ENCODE data around the gene MACROH2A1. TPM values are rescaled to one million over a fixed set of nuclear protein-coding genes. Genes with fewer than 3 reads are reported as not detected.

The MACROH2A1 gene
- total RNA-seq, 2 donors from 2014 or later, result 189 to 191 TPM

DNA sequence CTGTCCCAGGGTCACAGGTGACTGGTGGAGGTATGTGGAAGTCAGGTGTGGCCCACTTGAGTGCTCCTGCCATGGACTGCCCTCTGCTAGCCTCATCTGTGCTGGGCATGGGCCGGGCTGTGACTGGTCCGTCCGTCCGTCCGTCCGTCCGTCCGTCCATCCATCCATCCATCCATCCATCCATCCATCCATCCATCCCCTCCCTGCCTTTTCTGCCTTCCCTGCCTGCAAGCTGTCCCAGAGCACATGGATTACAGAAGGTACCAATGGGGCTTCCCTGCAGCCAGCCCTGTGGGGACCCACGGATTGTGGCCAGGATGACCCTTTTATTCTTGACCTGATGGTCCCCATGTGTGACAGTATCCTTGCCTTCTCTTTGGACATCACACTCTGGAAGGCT, 92.5 kb downstream of the MACROH2A1 start:
- TF ChIP-seq POLR2AphosphoS5 (IDR thresholded peaks at IDR 0.05) (no peak), POLR2A (IDR thresholded peaks at IDR 0.05) (no peak)
- TF ChIP-seq, protein P1, sequence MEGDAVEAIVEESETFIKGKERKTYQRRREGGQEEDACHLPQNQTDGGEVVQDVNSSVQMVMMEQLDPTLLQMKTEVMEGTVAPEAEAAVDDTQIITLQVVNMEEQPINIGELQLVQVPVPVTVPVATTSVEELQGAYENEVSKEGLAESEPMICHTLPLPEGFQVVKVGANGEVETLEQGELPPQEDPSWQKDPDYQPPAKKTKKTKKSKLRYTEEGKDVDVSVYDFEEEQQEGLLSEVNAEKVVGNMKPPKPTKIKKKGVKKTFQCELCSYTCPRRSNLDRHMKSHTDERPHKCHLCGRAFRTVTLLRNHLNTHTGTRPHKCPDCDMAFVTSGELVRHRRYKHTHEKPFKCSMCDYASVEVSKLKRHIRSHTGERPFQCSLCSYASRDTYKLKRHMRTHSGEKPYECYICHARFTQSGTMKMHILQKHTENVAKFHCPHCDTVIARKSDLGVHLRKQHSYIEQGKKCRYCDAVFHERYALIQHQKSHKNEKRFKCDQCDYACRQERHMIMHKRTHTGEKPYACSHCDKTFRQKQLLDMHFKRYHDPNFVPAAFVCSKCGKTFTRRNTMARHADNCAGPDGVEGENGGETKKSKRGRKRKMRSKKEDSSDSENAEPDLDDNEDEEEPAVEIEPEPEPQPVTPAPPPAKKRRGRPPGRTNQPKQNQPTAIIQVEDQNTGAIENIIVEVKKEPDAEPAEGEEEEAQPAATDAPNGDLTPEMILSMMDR (IDR thresholded peaks at IDR 0.05), result no peak
- Histone ChIP-seq H3K36me3 (no peaks in the 10 kb centered on the region), H3K27me3 (replicated peaks; ENCODE audit: insufficient read depth) (no peaks in the 10 kb centered on the region), H3K27ac (no peak overlapping the region), H3K4me3 (no peak overlapping the region), H3K9me3 (no peaks in the 10 kb centered on the region), H3K4me1 (replicated peaks) (no peaks in the 10 kb centered on the region)
- intact Hi-C loops (cut with DNase I), result no loop called here
- no peak for DNase-seq (ENCODE audit: low spot score)
- 98% methylated on average over 9 of the region's 9 CpGs for WGBS

GRCh38 chr5:135304352-135305221, 94.4 kb downstream of the MACROH2A1 start:
- no peak overlapping the region for H3K4me3 ChIP-seq
- 82% methylated on average over 12 of the region's 12 CpGs for WGBS
- no peak for TF ChIP-seq POLR2A (IDR thresholded peaks at IDR 0.05)
- TF ChIP-seq POLR2AphosphoS5 (IDR thresholded peaks at IDR 0.05), result no peak
- TF ChIP-seq, protein P1 (IDR thresholded peaks at IDR 0.05), result no peak
- H3K36me3 ChIP-seq, result no peaks in the 10 kb centered on the region
- H3K27me3 ChIP-seq (replicated peaks; ENCODE audit: insufficient read depth), result no peaks in the 10 kb centered on the region
- intact Hi-C loops (cut with DNase I), result no loop called here
- no peaks in the 10 kb centered on the region for H3K4me1 ChIP-seq (replicated peaks)
- no peaks in the 10 kb centered on the region for H3K9me3 ChIP-seq
- H3K27ac ChIP-seq, result no peak overlapping the region
- DNase-seq (ENCODE audit: low spot score), result no peak

DNA sequence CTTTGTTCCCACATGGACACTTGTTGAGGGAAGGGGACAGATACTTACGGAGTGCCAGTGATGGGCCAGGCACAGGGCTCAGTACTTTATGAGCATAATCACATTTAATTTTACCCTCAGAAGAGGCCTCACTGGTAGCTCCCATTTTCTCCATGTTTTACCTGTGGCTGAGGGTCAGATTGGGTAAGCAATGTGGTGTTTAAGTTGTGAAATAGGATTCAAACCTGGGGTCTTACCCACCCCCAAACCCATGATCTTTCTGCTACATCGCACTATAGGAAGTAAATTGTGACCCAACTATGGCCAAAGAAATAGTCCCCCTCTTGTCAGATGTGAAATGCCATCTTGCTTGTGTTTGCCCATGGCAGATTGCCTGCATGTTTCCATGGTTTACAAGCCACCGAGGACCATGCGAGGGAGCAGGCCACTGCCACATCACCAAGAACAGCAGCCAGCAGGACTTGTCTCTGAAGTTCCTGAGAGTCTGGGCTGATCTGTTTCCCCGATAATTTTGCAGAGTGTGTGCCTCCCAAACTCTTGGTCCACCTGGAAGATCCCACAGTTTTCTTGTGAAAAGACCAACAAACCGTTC, 95.4 kb downstream of the MACROH2A1 start:
- Histone ChIP-seq H3K4me3 (no peak overlapping the region), H3K27me3 (replicated peaks; ENCODE audit: insufficient read depth) (no peaks in the 10 kb centered on the region), H3K9me3 (no peaks in the 10 kb centered on the region), H3K36me3 (no peaks in the 10 kb centered on the region), H3K4me1 (replicated peaks) (no peaks in the 10 kb centered on the region), H3K27ac (no peak overlapping the region)
- TF ChIP-seq, protein P1 (IDR thresholded peaks at IDR 0.05), result no peak
- TF ChIP-seq POLR2AphosphoS5 (IDR thresholded peaks at IDR 0.05) (no peak), POLR2A (IDR thresholded peaks at IDR 0.05) (no peak)
- intact Hi-C loops (cut with DNase I), result no loop called here
- DNase-seq (ENCODE audit: low spot score), result no peak
- WGBS, result 69% methylated on average over 6 of the region's 6 CpGs

DNA sequence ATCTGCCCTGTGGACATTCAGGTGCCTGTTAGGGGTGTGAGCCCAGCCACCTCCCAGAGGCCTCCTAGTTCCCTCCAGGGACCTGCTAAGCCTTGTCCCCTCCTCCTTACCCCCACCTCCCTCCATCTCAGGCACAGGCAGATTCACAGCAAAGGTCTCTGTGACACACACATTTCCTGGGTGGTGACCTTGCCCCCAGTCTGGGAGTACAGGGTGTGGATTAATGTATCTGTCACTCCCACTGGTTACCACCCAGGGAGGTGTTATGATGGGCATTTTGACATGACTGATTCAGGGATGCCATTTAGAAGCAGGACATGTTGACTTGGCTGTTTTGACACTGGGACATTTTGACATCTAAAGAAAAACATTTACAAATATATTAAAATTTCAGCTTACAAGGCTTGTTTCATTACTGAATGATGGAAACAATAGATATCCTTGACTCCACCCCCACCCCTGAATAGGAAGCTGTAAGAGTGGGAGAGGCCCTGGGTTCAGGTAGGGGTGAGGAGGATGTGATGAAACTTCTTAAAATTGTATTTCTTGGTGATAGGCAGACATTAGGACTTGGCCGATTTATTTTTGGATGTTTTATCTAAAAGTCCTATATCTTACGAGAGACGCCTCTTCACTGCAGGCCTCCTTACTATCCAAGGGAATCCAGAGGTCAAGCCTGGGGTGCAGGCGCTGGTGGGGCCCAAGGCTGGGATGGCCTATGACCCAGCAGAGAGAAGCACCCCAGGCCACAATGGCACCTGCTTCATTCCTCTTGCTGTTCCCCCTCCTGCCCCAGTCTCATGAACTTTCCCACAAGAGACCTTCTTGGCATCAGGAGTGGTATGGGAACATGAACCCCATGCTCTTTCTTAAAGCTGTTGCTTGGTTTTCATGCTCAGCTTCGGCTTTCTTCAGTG, 101.9 kb downstream of the MACROH2A1 start:
- TF ChIP-seq POLR2A (IDR thresholded peaks at IDR 0.05) (no peak), POLR2AphosphoS5 (IDR thresholded peaks at IDR 0.05) (no peak)
- TF ChIP-seq, protein P1 (IDR thresholded peaks at IDR 0.05), result no peak
- intact Hi-C loops (cut with DNase I), result no loop called here
- Histone ChIP-seq H3K4me3 (no peak overlapping the region), H3K4me1 (replicated peaks) (no peaks in the 10 kb centered on the region), H3K36me3 (no peaks in the 10 kb centered on the region), H3K9me3 (no peaks in the 10 kb centered on the region), H3K27me3 (replicated peaks; ENCODE audit: insufficient read depth) (peaks cover 2% of the 10 kb centered on the region), H3K27ac (no peak overlapping the region)
- WGBS, result 92% methylated on average over 5 of the region's 5 CpGs
- DNase-seq (ENCODE audit: low spot score), result no peak
